ENCODE results near the gene CYTH2.

The CYTH2 gene

DNA sequence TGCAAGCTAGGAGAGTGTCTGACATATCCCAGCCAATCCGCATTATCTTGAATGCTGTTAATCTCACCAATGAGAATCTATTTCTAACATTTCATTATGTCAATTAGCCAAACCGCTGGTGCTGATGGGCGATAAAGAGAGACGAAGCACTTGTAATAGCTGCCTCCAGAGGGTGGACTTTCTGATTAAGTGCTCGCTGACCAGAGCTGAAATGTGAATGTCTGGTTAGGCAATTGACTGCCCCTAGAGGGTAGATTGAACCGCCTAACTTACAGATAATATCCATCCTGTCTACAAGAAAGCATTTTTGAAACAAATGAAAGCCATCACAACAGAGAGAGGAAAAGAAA is 23.9 kb upstream of the CYTH2 start:
- DNase-seq (ENCODE audit: low spot score in 2 of 2) (no peak), ATAC-seq (replicated peaks; ENCODE audit: extremely low read depth, poor library complexity, severe bottlenecking) (peak; percentile 40)
- Mint-ChIP-seq H3K36me3 (ENCODE audit: insufficient read depth) (peaks cover 38% of the 10 kb centered on the region), H3K27me3 (peaks cover 18% of the 10 kb centered on the region), H3K9me3 (no peaks in the 10 kb centered on the region), H3K4me1 (peaks cover 42% of the 10 kb centered on the region), H3K27ac (ENCODE audit: low read depth) (peak overlapping the region; percentile 95), H3K4me3 (peak overlapping the region; percentile 94)

DNA sequence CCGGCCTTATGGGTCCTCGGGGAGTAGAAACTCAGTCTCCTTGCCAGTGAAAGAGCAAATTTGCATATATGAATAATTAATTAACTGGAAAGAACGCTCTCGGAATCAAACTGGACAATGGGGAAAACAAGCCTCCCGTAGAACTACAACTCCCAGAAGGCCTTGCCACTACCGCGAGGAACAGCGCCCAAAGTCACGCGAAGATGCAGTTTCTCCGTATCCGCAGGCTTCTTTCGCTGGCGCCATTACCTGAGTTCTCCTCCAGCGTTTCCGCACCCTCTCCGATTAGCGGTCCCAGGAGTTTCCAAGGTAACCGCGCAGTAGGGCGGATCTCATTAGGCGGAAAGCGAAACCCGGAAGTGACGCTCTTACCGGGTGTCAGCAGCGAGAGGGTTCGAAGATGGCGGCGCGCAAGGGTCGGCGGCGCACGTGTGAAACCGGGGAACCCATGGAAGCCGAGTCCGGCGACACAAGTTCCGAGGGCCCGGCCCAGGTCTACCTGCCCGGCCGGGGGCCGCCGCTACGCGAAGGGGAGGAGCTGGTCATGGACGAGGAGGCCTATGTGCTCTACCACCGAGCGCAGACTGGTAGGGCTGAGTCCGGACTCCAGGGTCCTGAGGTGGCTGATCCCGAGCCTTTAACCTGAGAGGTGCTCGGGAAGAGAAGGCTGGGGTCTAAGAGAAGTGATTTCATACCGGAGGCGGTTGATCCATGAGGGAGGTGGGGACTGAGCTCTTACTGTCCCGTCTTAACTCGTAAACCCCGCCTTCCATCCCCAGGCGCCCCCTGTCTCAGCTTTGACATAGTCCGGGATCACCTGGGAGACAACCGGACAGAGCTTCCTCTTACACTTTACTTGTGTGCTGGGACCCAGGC is 23.3 kb upstream of the CYTH2 start, which contains the start of gene GRWD1:
Gene GRWD1 (plus strand): TSS at position 378 of the 876 bp plus-strand sequence. CDS start 23 bp downstream, at position 401.
- Mint-ChIP-seq H3K27me3 (peaks cover 18% of the 10 kb centered on the region), H3K4me1 (peaks cover 42% of the 10 kb centered on the region), H3K4me3 (peak within 1 kb of the TSS; percentile 94), H3K36me3 (ENCODE audit: insufficient read depth) (peaks cover 42% of the 10 kb centered on the region), H3K27ac (ENCODE audit: low read depth) (peak within 1 kb of the TSS; percentile 95), H3K9me3 (no peaks in the 10 kb centered on the region)
- DNase-seq (ENCODE audit: low spot score in 2 of 2) (peak; percentile 77 to 93), ATAC-seq (replicated peaks; ENCODE audit: extremely low read depth, poor library complexity, severe bottlenecking) (peak; percentile 90)

DNA sequence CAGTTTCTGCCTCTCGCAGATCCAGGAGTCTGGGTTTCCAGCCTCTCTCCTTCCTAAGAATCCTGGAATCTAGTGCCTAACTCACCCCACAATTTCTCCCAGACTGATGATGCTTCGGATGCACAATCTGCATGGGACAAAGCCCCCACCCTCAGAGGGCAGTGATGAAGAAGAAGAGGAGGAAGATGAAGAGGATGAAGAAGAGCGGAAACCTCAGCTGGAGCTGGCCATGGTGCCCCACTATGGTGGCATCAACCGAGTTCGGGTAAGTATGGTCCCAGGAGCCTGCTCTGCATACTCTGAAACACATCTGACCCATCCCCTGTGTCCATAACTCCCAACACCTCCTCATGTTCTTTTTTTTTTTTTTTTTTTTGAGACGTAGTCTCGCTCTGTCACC is 22.6 kb upstream of the CYTH2 start:
- Mint-ChIP-seq H3K9me3 (no peaks in the 10 kb centered on the region), H3K4me3 (peak overlapping the region; percentile 94), H3K27ac (ENCODE audit: low read depth) (peak overlapping the region; percentile 95), H3K36me3 (ENCODE audit: insufficient read depth) (peaks cover 48% of the 10 kb centered on the region), H3K4me1 (peaks cover 40% of the 10 kb centered on the region), H3K27me3 (peaks cover 15% of the 10 kb centered on the region)
- DNase-seq (ENCODE audit: low spot score in 2 of 2): no peak
- no peak for ATAC-seq (replicated peaks; ENCODE audit: extremely low read depth, poor library complexity, severe bottlenecking)

GRCh38 chr19:48448563-48448962 is 20.6 kb upstream of the CYTH2 start:
- ATAC-seq (replicated peaks; ENCODE audit: extremely low read depth, poor library complexity, severe bottlenecking) (no peak), DNase-seq (ENCODE audit: low spot score in 2 of 2) (no peak)
- peaks cover 61% of the 10 kb centered on the region for H3K36me3 Mint-ChIP-seq (ENCODE audit: insufficient read depth)
- H3K27ac Mint-ChIP-seq (ENCODE audit: low read depth): no peak overlapping the region
- peaks cover 33% of the 10 kb centered on the region for H3K4me1 Mint-ChIP-seq
- no peak overlapping the region for H3K4me3 Mint-ChIP-seq
- peaks cover 7% of the 10 kb centered on the region for H3K27me3 Mint-ChIP-seq
- no peaks in the 10 kb centered on the region for H3K9me3 Mint-ChIP-seq

DNA sequence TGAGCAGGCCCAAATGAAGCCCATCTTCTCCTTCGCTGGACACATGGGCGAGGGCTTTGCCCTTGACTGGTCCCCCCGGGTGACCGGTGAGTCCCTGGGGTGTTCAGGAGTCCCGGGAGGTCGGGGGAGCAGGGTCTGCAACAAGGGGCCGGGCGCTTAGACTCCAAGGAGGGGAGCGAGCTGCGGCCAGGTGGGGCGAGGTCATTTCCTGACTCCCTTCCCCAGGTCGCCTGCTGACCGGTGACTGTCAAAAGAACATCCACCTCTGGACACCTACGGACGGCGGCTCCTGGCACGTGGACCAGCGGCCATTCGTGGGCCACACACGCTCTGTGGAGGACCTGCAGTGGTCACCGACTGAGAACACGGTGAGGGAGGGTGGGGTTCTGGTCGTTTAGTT is 18.7 kb upstream of the CYTH2 start:
- Mint-ChIP-seq H3K4me3 (no peak overlapping the region), H3K4me1 (peaks cover 28% of the 10 kb centered on the region), H3K9me3 (no peaks in the 10 kb centered on the region), H3K36me3 (ENCODE audit: insufficient read depth) (peaks cover 61% of the 10 kb centered on the region), H3K27me3 (no peaks in the 10 kb centered on the region), H3K27ac (ENCODE audit: low read depth) (no peak overlapping the region)
- no peak for DNase-seq (ENCODE audit: low spot score in 2 of 2)
- no peak for ATAC-seq (replicated peaks; ENCODE audit: extremely low read depth, poor library complexity, severe bottlenecking)

- Mint-ChIP-seq H3K9me3 (no peaks in the 10 kb centered on the region), H3K27ac (ENCODE audit: low read depth) (peak overlapping the region; percentile 46), H3K36me3 (ENCODE audit: insufficient read depth) (peaks cover 58% of the 10 kb centered on the region), H3K4me3 (no peak overlapping the region), H3K27me3 (no peaks in the 10 kb centered on the region), H3K4me1 (peaks cover 24% of the 10 kb centered on the region)
- ATAC-seq (replicated peaks; ENCODE audit: extremely low read depth, poor library complexity, severe bottlenecking): no peak
- DNase-seq (ENCODE audit: low spot score in 2 of 2): no peak
These were observed 18.3 kb upstream of the CYTH2 start for GRCh38 chr19:48450863-48451262.

GRCh38 chr19:48451624-48452023 is 17.5 kb upstream of the CYTH2 start:
- Mint-ChIP-seq H3K4me3 (no peak overlapping the region), H3K36me3 (ENCODE audit: insufficient read depth) (peaks cover 51% of the 10 kb centered on the region), H3K4me1 (peaks cover 22% of the 10 kb centered on the region), H3K27ac (ENCODE audit: low read depth) (peak overlapping the region; percentile 46), H3K9me3 (no peaks in the 10 kb centered on the region), H3K27me3 (no peaks in the 10 kb centered on the region)
- DNase-seq (ENCODE audit: low spot score in 2 of 2) (no peak), ATAC-seq (replicated peaks; ENCODE audit: extremely low read depth, poor library complexity, severe bottlenecking) (no peak)

GRCh38 chr19:48452289-48453190 is 16.6 kb upstream of the CYTH2 start:
- no peaks in the 10 kb centered on the region for H3K27me3 Mint-ChIP-seq
- ATAC-seq (replicated peaks; ENCODE audit: extremely low read depth, poor library complexity, severe bottlenecking) (no peak), DNase-seq (ENCODE audit: low spot score in 2 of 2) (no peak)
- peaks cover 22% of the 10 kb centered on the region for H3K4me1 Mint-ChIP-seq
- no peaks in the 10 kb centered on the region for H3K9me3 Mint-ChIP-seq
- H3K36me3 Mint-ChIP-seq (ENCODE audit: insufficient read depth): peaks cover 48% of the 10 kb centered on the region
- H3K4me3 Mint-ChIP-seq: no peak overlapping the region
- H3K27ac Mint-ChIP-seq (ENCODE audit: low read depth): no peak overlapping the region

DNA sequence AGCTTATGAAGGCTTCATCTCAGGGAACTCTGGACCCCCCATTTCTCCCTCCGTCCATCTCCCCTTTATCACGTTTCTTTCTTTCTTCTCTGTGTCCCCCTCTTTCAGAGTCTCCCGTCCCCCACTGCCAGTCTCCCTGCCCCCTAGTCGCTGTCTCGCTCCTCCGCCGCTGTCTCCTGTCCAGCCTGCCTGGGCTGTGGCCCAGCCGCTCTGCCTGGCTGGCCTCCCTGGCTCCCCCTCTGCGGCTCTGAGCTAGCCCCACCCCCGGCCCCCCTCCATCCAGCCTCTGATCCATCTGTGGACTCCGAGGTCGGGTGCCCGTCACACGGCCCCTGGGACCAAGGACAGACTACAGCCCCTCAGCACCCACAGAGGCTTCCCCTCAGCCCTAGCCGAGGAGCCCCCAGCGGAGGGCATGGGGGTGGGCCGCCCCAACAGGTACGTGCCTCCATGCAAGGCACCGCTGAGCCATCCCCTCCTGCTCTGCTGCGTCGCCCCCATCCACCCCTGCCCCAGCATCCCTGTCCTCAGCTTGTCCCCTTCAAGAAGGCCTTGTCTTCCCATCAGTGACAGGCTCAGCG is 14.9 kb upstream of the CYTH2 start:
- Mint-ChIP-seq H3K9me3 (no peaks in the 10 kb centered on the region), H3K27ac (ENCODE audit: low read depth) (peak overlapping the region; percentile 71), H3K4me3 (no peak overlapping the region), H3K27me3 (no peaks in the 10 kb centered on the region), H3K4me1 (peaks cover 10% of the 10 kb centered on the region), H3K36me3 (ENCODE audit: insufficient read depth) (peaks cover 39% of the 10 kb centered on the region)
- ATAC-seq (replicated peaks; ENCODE audit: extremely low read depth, poor library complexity, severe bottlenecking): no peak
- DNase-seq (ENCODE audit: low spot score in 2 of 2): no peak

GRCh38 chr19:48455171-48455907 is 13.8 kb upstream of the CYTH2 start, which contains the start of gene KCNJ14:
Gene KCNJ14, plus strand, starts transcription at chr19:48455574. Its CDS starts 6,151 bp downstream, at chr19:48461725.
- H3K27me3 Mint-ChIP-seq: no peaks in the 10 kb centered on the region
- no peak within 1 kb of the TSS for H3K4me3 Mint-ChIP-seq
- H3K9me3 Mint-ChIP-seq: no peaks in the 10 kb centered on the region
- DNase-seq (ENCODE audit: low spot score in 2 of 2) (no peak), ATAC-seq (replicated peaks; ENCODE audit: extremely low read depth, poor library complexity, severe bottlenecking) (no peak)
- H3K4me1 Mint-ChIP-seq: peaks cover 9% of the 10 kb centered on the region
- peak within 1 kb of the TSS; percentile 71 for H3K27ac Mint-ChIP-seq (ENCODE audit: low read depth)
- H3K36me3 Mint-ChIP-seq (ENCODE audit: insufficient read depth): peaks cover 33% of the 10 kb centered on the region

DNA sequence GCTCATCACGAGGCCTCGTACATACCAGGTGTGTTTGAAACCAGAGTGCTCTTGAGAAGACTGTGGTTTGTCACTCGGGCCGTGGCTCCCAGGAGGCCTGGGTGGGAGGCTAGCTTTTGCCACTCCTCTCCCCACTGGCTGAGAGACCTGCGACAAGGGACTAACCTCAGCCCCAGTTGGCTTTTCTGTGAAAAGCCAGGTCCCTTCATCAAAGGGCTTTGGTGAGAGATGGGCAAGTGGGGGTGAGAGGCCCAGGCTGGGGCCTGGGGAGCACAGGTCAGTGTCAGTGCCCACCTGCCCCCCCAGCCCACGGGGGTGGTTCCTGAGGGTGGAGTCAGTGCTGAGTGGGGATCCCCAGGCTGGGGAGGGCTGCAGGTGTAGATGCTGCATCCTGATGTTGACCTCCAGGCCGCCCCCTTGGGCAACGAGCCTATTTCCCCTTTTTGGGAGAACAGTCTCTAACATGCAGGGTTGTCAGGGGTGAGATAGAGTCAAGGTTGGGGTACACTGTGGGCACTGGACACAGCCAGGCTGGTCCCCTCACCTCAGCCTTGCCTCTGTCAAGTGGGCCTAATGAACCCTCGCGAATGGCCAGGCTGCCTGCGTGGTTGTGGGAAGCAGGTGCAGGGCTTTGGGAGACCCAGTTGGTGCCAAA is 13.1 kb upstream of the CYTH2 start:
- Mint-ChIP-seq H3K4me1 (peaks cover 9% of the 10 kb centered on the region), H3K27me3 (no peaks in the 10 kb centered on the region), H3K27ac (ENCODE audit: low read depth) (no peak overlapping the region), H3K4me3 (no peak overlapping the region), H3K36me3 (ENCODE audit: insufficient read depth) (peaks cover 28% of the 10 kb centered on the region), H3K9me3 (no peaks in the 10 kb centered on the region)
- DNase-seq (ENCODE audit: low spot score in 2 of 2): no peak
- no peak for ATAC-seq (replicated peaks; ENCODE audit: extremely low read depth, poor library complexity, severe bottlenecking)
